HFFc6 (cell line): Measurements from ENCODE around the gene LRIT2. TPM values are rescaled to one million over a fixed set of nuclear protein-coding genes. Genes with fewer than 3 reads are reported as not detected.

Experiments
- DNase-seq: peaks from one replicate; pipeline ENCODE4 v3.0.0-alpha.2; 2018
- H3K27ac Mint-ChIP-seq: 2 replicates; pipeline ENCODE4 v1.8.0; 2020; ENCODE audit warnings: mild to moderate bottlenecking, mixed read lengths
- H3K27me3 Mint-ChIP-seq: 2 replicates; pipeline ENCODE4 v1.8.0; 2021; ENCODE audit warnings: mild to moderate bottlenecking, moderate library complexity, mixed read lengths; ENCODE audit not compliant: insufficient read depth
- H3K36me3 Mint-ChIP-seq: 2 replicates; pipeline ENCODE4 v1.8.0; 2021; ENCODE audit warnings: low read depth, mixed read lengths
- H3K4me1 Mint-ChIP-seq: 2 replicates; pipeline ENCODE4 v1.8.0; 2020; ENCODE audit warnings: low read depth, mixed read lengths
- H3K4me3 Mint-ChIP-seq: 2 replicates; pipeline ENCODE4 v1.8.0; 2020; ENCODE audit warnings: mild to moderate bottlenecking, moderate library complexity, mixed read lengths
- H3K9me3 Mint-ChIP-seq: 2 replicates; pipeline ENCODE4 v1.8.0; 2020; ENCODE audit warnings: mild to moderate bottlenecking, mixed read lengths
- CTCF ChIP-seq: fragments of 200-600 bp; sonication (generic); IDR thresholded peaks from 2 replicates; pipeline ENCODE4 v1.5.0; 2021; ENCODE audit warnings: antibody characterized with exemption, mild to moderate bottlenecking
- total RNA-seq, 6 experiments: library from RNA; stranded (reverse); fragmentation: NEBNext Ultra II Directional; extraction: Animal tissue kit (Norgen Biotek cat#: 25700); gene quantifications; 2 replicates in 1 of 6; 3 replicates in 5 of 6; pipeline ENCODE4 v1.2.3, GENCODE V29; 2021

Gene LRIT2
- total RNA-seq, 6 experiments from 2014 or later: not detected

- DNase-seq: no peak
- no peaks in the 10 kb centered on the region for H3K36me3 Mint-ChIP-seq
- H3K27me3 Mint-ChIP-seq: peaks cover 24% of the 10 kb centered on the region
- H3K9me3 Mint-ChIP-seq: no peaks in the 10 kb centered on the region
- no peak overlapping the region for H3K4me3 Mint-ChIP-seq
- peak; percentile 22 for TF ChIP-seq CTCF
- H3K27ac Mint-ChIP-seq: no peak overlapping the region
- no peaks in the 10 kb centered on the region for H3K4me1 Mint-ChIP-seq
Observed at GRCh38 chr10:84237199-84238051, 12.1 kb upstream of the LRIT2 start.

GRCh38 chr10:84236807-84237198 lies 11.5 kb upstream of the LRIT2 start:
- H3K4me1 Mint-ChIP-seq: no peaks in the 10 kb centered on the region
- TF ChIP-seq CTCF: no peak
- peaks cover 24% of the 10 kb centered on the region for H3K27me3 Mint-ChIP-seq
- no peaks in the 10 kb centered on the region for H3K9me3 Mint-ChIP-seq
- no peak overlapping the region for H3K27ac Mint-ChIP-seq
- H3K36me3 Mint-ChIP-seq: no peaks in the 10 kb centered on the region
- H3K4me3 Mint-ChIP-seq: no peak overlapping the region
- DNase-seq: no peak

GRCh38 chr10:84235096-84235495 lies 9.8 kb upstream of the LRIT2 start:
- no peak for TF ChIP-seq CTCF
- Mint-ChIP-seq H3K36me3 (no peaks in the 10 kb centered on the region), H3K27me3 (peaks cover 17% of the 10 kb centered on the region), H3K4me3 (no peak overlapping the region), H3K9me3 (no peaks in the 10 kb centered on the region), H3K27ac (no peak overlapping the region), H3K4me1 (no peaks in the 10 kb centered on the region)
- no peak for DNase-seq

GRCh38 chr10:84234479-84234878 lies 9.1 kb upstream of the LRIT2 start:
- Mint-ChIP-seq H3K4me3 (no peak overlapping the region), H3K4me1 (no peaks in the 10 kb centered on the region), H3K9me3 (no peaks in the 10 kb centered on the region), H3K27me3 (peaks cover 15% of the 10 kb centered on the region), H3K27ac (no peak overlapping the region), H3K36me3 (no peaks in the 10 kb centered on the region)
- no peak for DNase-seq
- no peak for TF ChIP-seq CTCF

GRCh38 chr10:84233940-84234339 lies 8.6 kb upstream of the LRIT2 start:
- H3K36me3 Mint-ChIP-seq: no peaks in the 10 kb centered on the region
- no peak overlapping the region for H3K27ac Mint-ChIP-seq
- DNase-seq: no peak
- H3K4me3 Mint-ChIP-seq: no peak overlapping the region
- H3K4me1 Mint-ChIP-seq: no peaks in the 10 kb centered on the region
- no peaks in the 10 kb centered on the region for H3K9me3 Mint-ChIP-seq
- peaks cover 15% of the 10 kb centered on the region for H3K27me3 Mint-ChIP-seq
- TF ChIP-seq CTCF: no peak
